Mammary epithelial cell (primary cell): ENCODE results near the gene SLC1A4.

Source experiments
- CTCF ChIP-seq, 2 donors: IDR thresholded peaks in 1 of 2; conservative IDR thresholded peaks in 1 of 2; 2 replicates each; pipeline ENCODE4 v1.5.1; 2011 to 2012; ENCODE audit warnings: inconsistent platforms in 2 of 2, low read length in 2 of 2, mild to moderate bottlenecking in 2 of 2, control low read depth in 1 of 2, low read depth in 1 of 2; ENCODE audit not compliant: insufficient read depth in 1 of 2; ENCODE audit errors: extremely low read depth in 1 of 2
- EZH2 ChIP-seq: IDR thresholded peaks from 2 replicates; pipeline ENCODE4 v1.6.1; 2012; ENCODE audit warnings: low read length, inconsistent platforms, borderline replicate concordance

- TF ChIP-seq CTCF (conservative IDR thresholded peaks at IDR 0.05 in 1 of 2, IDR thresholded peaks at IDR 0.05 in 1 of 2; ENCODE audit: extremely low read depth in 1 of 2, insufficient read depth in 1 of 2, low read depth in 1 of 2, low read length in 2 of 2), result no peak
- TF ChIP-seq EZH2, result no peak
These were observed 22.4 kb upstream of the SLC1A4 start for GRCh38 chr2:64966839-64967238.
